ENCODE data around the gene ADIPOQ. TPM values are rescaled to one million over a fixed set of nuclear protein-coding genes. Genes with fewer than 3 reads are reported as not detected.

The ADIPOQ gene
- total RNA-seq, result not detected in 2 replicates

GRCh38 chr3:186842426-186843038, at the start of gene ADIPOQ:
ADIPOQ (plus strand) TSS chr3:186842710; CDS start chr3:186853059, 10,349 bp downstream.

GRCh38 chr3:186806089-186807055, 36.1 kb upstream of the ADIPOQ start, which contains the start of gene RFC4:
RFC4 (minus strand) TSS chr3:186806482; CDS start chr3:186804713, 1,769 bp downstream.

Other genes starting within 250 kb of the ADIPOQ start
- gene AHSG, start 229.7 kb upstream of the ADIPOQ start, total RNA-seq, result not detected in 2 replicates
- not detected in 2 replicates for gene FETUB, start 202.3 kb upstream of the ADIPOQ start, total RNA-seq
- not detected in 2 replicates for gene HRG, start 176.7 kb upstream of the ADIPOQ start, total RNA-seq
- gene KNG1, start 125.4 kb upstream of the ADIPOQ start, total RNA-seq, result not detected in 2 replicates
- 148 and 150 TPM in 2 replicates for gene EIF4A2, start 59.1 kb upstream of the ADIPOQ start, total RNA-seq
- gene RFC4, start 36.2 kb upstream of the ADIPOQ start, total RNA-seq, result 25.7 and 39.4 TPM in 2 replicates
- gene ST6GAL1, start 87.8 kb downstream of the ADIPOQ start, total RNA-seq, result 25.3 and 26.9 TPM in 2 replicates

Measured in mammary microvascular endothelial cell (primary cell).